ENCODE results near the gene PTPN12. TPM values are rescaled to one million over a fixed set of nuclear protein-coding genes. Genes with fewer than 3 reads are reported as not detected.

Gene PTPN12
- total and polyA plus RNA-seq, 2 of the 4 experiments (the other 2 are of a cell fraction), result 24.7 to 31.0 TPM

DNA sequence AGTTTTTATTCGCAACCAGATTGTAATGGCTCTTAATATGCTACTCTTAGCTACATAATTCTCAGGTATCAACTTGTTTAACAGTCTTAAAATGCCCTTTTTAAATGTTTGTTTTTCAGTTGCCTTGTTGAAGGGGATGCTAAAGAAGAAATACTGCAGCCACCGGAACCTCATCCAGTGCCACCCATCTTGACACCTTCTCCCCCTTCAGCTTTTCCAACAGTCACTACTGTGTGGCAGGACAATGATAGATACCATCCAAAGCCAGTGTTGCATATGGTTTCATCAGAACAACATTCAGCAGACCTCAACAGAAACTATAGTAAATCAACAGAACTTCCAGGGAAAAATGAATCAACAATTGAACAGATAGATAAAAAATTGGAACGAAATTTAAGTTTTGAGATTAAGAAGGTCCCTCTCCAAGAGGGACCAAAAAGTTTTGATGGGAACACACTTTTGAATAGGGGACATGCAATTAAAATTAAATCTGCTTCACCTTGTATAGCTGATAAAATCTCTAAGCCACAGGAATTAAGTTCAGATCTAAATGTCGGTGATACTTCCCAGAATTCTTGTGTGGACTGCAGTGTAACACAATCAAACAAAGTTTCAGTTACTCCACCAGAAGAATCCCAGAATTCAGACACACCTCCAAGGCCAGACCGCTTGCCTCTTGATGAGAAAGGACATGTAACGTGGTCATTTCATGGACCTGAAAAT lies 89.7 kb downstream of the PTPN12 start:
- intact Hi-C loops (cut with micrococcal nuclease), result no loop called here
- no peak overlapping the region for H4K5ac ChIP-seq (ENCODE audit: low read depth, low read length)
- H3K4me1 ChIP-seq (ENCODE audit: control insufficient read depth, insufficient read depth, low read length), result peaks cover 3% of the 10 kb centered on the region; the same call in 1 of the 2 replicates

More for the DNA sequence above, 89.7 kb downstream of the PTPN12 start:
- H3K27me3 ChIP-seq (ENCODE audit: control insufficient read depth, insufficient read depth, low read length), result no peaks in the 10 kb centered on the region
- no peak overlapping the region for H3K4me2 ChIP-seq (ENCODE audit: low read depth, low read length)
- H3K9me3 ChIP-seq (ENCODE audit: control insufficient read depth, insufficient read depth, low read length), result no peaks in the 10 kb centered on the region
- H3K79me1 ChIP-seq (ENCODE audit: low read depth in 1 of 2, low read length in 2 of 2), result peaks cover 14 to 58% of the 10 kb centered on the region in 2 experiments
- no peak overlapping the region for H3K27ac ChIP-seq (ENCODE audit: insufficient read depth, low read length)
- no peak overlapping the region for H3K18ac ChIP-seq (ENCODE audit: low read depth, low read length)
- ChIA-PET POLR2A (ENCODE audit: unreplicated experiment) (no interaction called here), CTCF (interaction anchor here (1.4 kb wide), 1 partner anchor 25 kb away, joined by 3 read pairs; no protein-coding TSS in a partner anchor)
- no peak overlapping the region for H3K4me3 ChIP-seq (ENCODE audit: insufficient read depth, low read depth, low read length)
- DNase-seq (no peak), ATAC-seq (ENCODE audit: low read depth) (no peak)
- H3K56ac ChIP-seq (ENCODE audit: extremely low read depth, insufficient read depth, low read length), result no peak overlapping the region
- H3K14ac ChIP-seq (replicated peaks; ENCODE audit: low read depth, low read length), result peak overlapping the region; percentile 37; the same call in 1 of the 2 replicates
- H4K91ac ChIP-seq (ENCODE audit: insufficient read depth, low read depth, low read length), result no peak overlapping the region
- no peak overlapping the region for H2BK20ac ChIP-seq (ENCODE audit: low read depth, low read length)
- no peak overlapping the region for H3K9ac ChIP-seq (ENCODE audit: low read depth, low read length)
- peaks cover 36% of the 10 kb centered on the region for H3K36me3 ChIP-seq (ENCODE audit: control insufficient read depth, insufficient read depth, low read length)
- H2BK5ac ChIP-seq (ENCODE audit: low read depth, low read length, poor library complexity, severe bottlenecking), result peak overlapping the region; percentile 64
- no peak overlapping the region for H4K8ac ChIP-seq (ENCODE audit: low read depth in 2 of 2, low read length in 2 of 2)
- no peak overlapping the region for H2AK5ac ChIP-seq (ENCODE audit: low read depth, low read length)
- no peaks in the 10 kb centered on the region; the same call in none of the 2 replicates for H3K9me1 ChIP-seq (ENCODE audit: insufficient read depth, low read length)
- no peak overlapping the region for H2BK15ac ChIP-seq (ENCODE audit: low read depth, low read length)
- H2AFZ ChIP-seq (replicated peaks; ENCODE audit: low read length, poor library complexity), result no peak overlapping the region
- TSS peak; percentile 94 for BruUV-seq (replicated peaks)
- in situ Hi-C loops (cut with MboI; ENCODE audit: low sequenced_read_pairs), result no loop called here
- WGBS, 2 experiments (ENCODE audit: extremely low coverage in 2 of 2, insufficient read length in 1 of 2), result 85% methylated on average over 3 of the region's 6 CpGs; no CpG with 5 or more reads in 1 of the 2 experiments
- H3K4ac ChIP-seq (ENCODE audit: low read depth, low read length), result no peak overlapping the region
- no peak for TF ChIP-seq CEBPB (IDR thresholded peaks at IDR 0.05; ENCODE audit: low read depth, low read length)
- TF ChIP-seq POLR2A (IDR thresholded peaks at IDR 0.05; ENCODE audit: low read depth, low read length), result no peak
- TF ChIP-seq CHD1 (IDR thresholded peaks at IDR 0.05; ENCODE audit: low read depth, low read length), result no peak
- TF ChIP-seq MAFK (IDR thresholded peaks at IDR 0.05; ENCODE audit: low read depth, low read length), result no peak
- TF ChIP-seq SMC3 (IDR thresholded peaks at IDR 0.05; ENCODE audit: low read depth, low read length), result no peak
- no peak for TF ChIP-seq RCOR1 (IDR thresholded peaks at IDR 0.05; ENCODE audit: insufficient replicate concordance, low read length)
- no peak for TF ChIP-seq MAZ (IDR thresholded peaks at IDR 0.05; ENCODE audit: borderline replicate concordance, low read depth, low read length)
- TF ChIP-seq, protein P1, sequence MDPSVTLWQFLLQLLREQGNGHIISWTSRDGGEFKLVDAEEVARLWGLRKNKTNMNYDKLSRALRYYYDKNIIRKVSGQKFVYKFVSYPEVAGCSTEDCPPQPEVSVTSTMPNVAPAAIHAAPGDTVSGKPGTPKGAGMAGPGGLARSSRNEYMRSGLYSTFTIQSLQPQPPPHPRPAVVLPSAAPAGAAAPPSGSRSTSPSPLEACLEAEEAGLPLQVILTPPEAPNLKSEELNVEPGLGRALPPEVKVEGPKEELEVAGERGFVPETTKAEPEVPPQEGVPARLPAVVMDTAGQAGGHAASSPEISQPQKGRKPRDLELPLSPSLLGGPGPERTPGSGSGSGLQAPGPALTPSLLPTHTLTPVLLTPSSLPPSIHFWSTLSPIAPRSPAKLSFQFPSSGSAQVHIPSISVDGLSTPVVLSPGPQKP (IDR thresholded peaks at IDR 0.05; ENCODE audit: borderline replicate concordance, low read depth, low read length), result no peak
- TF ChIP-seq RAD21 (IDR thresholded peaks at IDR 0.05; ENCODE audit: low read length), result no peak
- no peak for TF ChIP-seq MXI1 (IDR thresholded peaks at IDR 0.05; ENCODE audit: borderline replicate concordance, low read depth, low read length)
- TF ChIP-seq BHLHE40 (IDR thresholded peaks at IDR 0.05; ENCODE audit: low read depth, low read length), result no peak
- TF ChIP-seq, protein P2, sequence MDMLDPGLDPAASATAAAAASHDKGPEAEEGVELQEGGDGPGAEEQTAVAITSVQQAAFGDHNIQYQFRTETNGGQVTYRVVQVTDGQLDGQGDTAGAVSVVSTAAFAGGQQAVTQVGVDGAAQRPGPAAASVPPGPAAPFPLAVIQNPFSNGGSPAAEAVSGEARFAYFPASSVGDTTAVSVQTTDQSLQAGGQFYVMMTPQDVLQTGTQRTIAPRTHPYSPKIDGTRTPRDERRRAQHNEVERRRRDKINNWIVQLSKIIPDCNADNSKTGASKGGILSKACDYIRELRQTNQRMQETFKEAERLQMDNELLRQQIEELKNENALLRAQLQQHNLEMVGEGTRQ (IDR thresholded peaks at IDR 0.05; ENCODE audit: low read depth, low read length), result no peak
- no peak overlapping the region for H2AK9ac ChIP-seq (replicated peaks; ENCODE audit: low read depth, low read length, poor library complexity)
- no peak overlapping the region for H3K23ac ChIP-seq (ENCODE audit: low read depth, low read length)
- dilution Hi-C loops (cut with HindIII; ENCODE audit: low sequenced_read_pairs, unreplicated experiment), result no loop called here
- no peak overlapping the region for H2BK120ac ChIP-seq (ENCODE audit: low read depth, low read length)
- H4K20me1 ChIP-seq (ENCODE audit: insufficient read depth, low read length), result no peaks in the 10 kb centered on the region

Data from IMR-90 (cell line).